ENCODE results near the gene P2RY1.

- TF ChIP-seq CTCF (IDR thresholded peaks at IDR 0.05 in 2 of 3, conservative IDR thresholded peaks at IDR 0.05 in 1 of 3; ENCODE audit: borderline replicate concordance in 1 of 3, insufficient read depth in 1 of 3, low read depth in 2 of 3, low read length in 2 of 3) (no peak), EZH2 (IDR thresholded peaks at IDR 0.05) (no peak), YY1 (IDR thresholded peaks at IDR 0.05; ENCODE audit: extremely low read depth, insufficient replicate concordance, low read depth, low read length) (no peak), POLR2A (IDR thresholded peaks at IDR 0.05; ENCODE audit: borderline replicate concordance, extremely low read depth, insufficient read depth, insufficient read length) (no peak), ZNF274 (IDR thresholded peaks at IDR 0.05; ENCODE audit: low read depth, low read length) (no peak)
Observed at GRCh38 chr3:152786977-152787681, 47.8 kb upstream of the P2RY1 start.
